HepG2 (cell line): Measurements from ENCODE around the gene FGD2. TPM values are rescaled to one million over a fixed set of nuclear protein-coding genes. Genes with fewer than 3 reads are reported as not detected.

Source experiments
- BCL3 ChIP-seq: sonication (generic); formaldehyde crosslinking; IDR thresholded peaks from 2 replicates; pipeline ENCODE4 v1.5.1; 2020; ENCODE audit warnings: mild to moderate bottlenecking, missing genetic modification reagents, moderate library complexity
- BRF2 ChIP-seq: sonication (generic); formaldehyde crosslinking; IDR thresholded peaks from 2 replicates; pipeline ENCODE4 v1.8.1; 2022; ENCODE audit warnings: mild to moderate bottlenecking, missing genetic modification reagents
- DBP ChIP-seq: sonication (generic); formaldehyde crosslinking; IDR thresholded peaks from 2 replicates; pipeline ENCODE4 v1.4.0; 2020; ENCODE audit warnings: missing genetic modification reagents; ENCODE audit errors: not compliant biosample characterization
- IRF1 ChIP-seq: sonication (generic); formaldehyde crosslinking; IDR thresholded peaks from 2 replicates; pipeline ENCODE4 v1.4.0; 2020; ENCODE audit warnings: low read depth, mild to moderate bottlenecking, missing genetic modification reagents
- KDM5A ChIP-seq: fragments of 200-600 bp; sonication (generic); IDR thresholded peaks from 2 replicates; pipeline ENCODE4 v1.7.0; 2018; ENCODE audit warnings: antibody characterized with exemption, mild to moderate bottlenecking, low read length, borderline replicate concordance
- MTF1 ChIP-seq: sonication (generic); formaldehyde crosslinking; IDR thresholded peaks from 2 replicates; pipeline ENCODE4 v1.5.0; 2020; ENCODE audit warnings: missing genetic modification reagents
- NR0B2 ChIP-seq: sonication (generic); formaldehyde crosslinking; IDR thresholded peaks from 2 replicates; pipeline ENCODE4 v1.4.0; 2020; ENCODE audit warnings: mild to moderate bottlenecking, missing genetic modification reagents
- PPARG ChIP-seq: conservative IDR thresholded peaks from 2 replicates; pipeline ENCODE4 v1.6.1; 2016; ENCODE audit warnings: missing biosample characterization, missing genetic modification reagents
- SATB2 ChIP-seq: sonication (generic); formaldehyde crosslinking; IDR thresholded peaks from 2 replicates; pipeline ENCODE4 v1.5.0; 2020; ENCODE audit warnings: missing genetic modification reagents
- SMARCC2 ChIP-seq: fragments of 450-650 bp; IDR thresholded peaks from 2 replicates; pipeline ENCODE4 v1.6.1; 2017; ENCODE audit warnings: antibody characterized with exemption, mild to moderate bottlenecking
- SP1 ChIP-seq, 2 experiments: fragments of 450-650 bp in 1 of 2; sonication (generic) in 1 of 2; formaldehyde crosslinking in 1 of 2; IDR thresholded peaks; 2 replicates each; pipeline versions ENCODE4 v1.4.0 to v1.6.1; 2016 to 2020; ENCODE audit warnings: missing genetic modification reagents in 1 of 2
- TERF1 ChIP-seq: sonication (generic); formaldehyde crosslinking; IDR thresholded peaks from 2 replicates; pipeline ENCODE4 v1.8.0; 2022; ENCODE audit warnings: mild to moderate bottlenecking, missing genetic modification reagents, moderate library complexity
- ZNF337 ChIP-seq: sonication (generic); formaldehyde crosslinking; IDR thresholded peaks from 2 replicates; pipeline ENCODE4 v1.5.1; 2020; ENCODE audit warnings: missing genetic modification reagents, low read depth, mild to moderate bottlenecking, borderline replicate concordance
- ZNF414 ChIP-seq: sonication (generic); formaldehyde crosslinking; IDR thresholded peaks from 2 replicates; pipeline ENCODE4 v1.5.0; 2020; ENCODE audit warnings: missing genetic modification reagents
- ZNF441 ChIP-seq: sonication (generic); formaldehyde crosslinking; IDR thresholded peaks from 2 replicates; pipeline ENCODE4 v1.7.0; 2021; ENCODE audit warnings: missing genetic modification reagents, borderline replicate concordance
- ZNF468 ChIP-seq: sonication (generic); formaldehyde crosslinking; IDR thresholded peaks from 2 replicates; pipeline ENCODE4 v1.8.0; 2022; ENCODE audit warnings: mild to moderate bottlenecking, moderate library complexity, missing genetic modification reagents
- ZNF552 ChIP-seq: sonication (generic); formaldehyde crosslinking; IDR thresholded peaks from 2 replicates; pipeline ENCODE4 v1.9.0; 2022; ENCODE audit warnings: missing genetic modification reagents, mild to moderate bottlenecking, borderline replicate concordance
- ZSCAN30 ChIP-seq: sonication (generic); formaldehyde crosslinking; IDR thresholded peaks from 2 replicates; pipeline ENCODE4 v1.5.0; 2020; ENCODE audit warnings: mild to moderate bottlenecking, missing genetic modification reagents
- polyA plus RNA-seq, 8 experiments: library from polyadenylated mRNA; depleted of rRNA in 3 of 8; stranded (reverse) in 7 of 8; unstranded in 1 of 8; fragments of >200 nt; fragmentation: Illumina TruSeq in 4 of 8; extraction: Trizol in 4 of 8; gene quantifications; 2 replicates each; pipeline versions ENCODE4 v1.2.1 to v1.2.3, GENCODE V29; 2011 to 2016; ENCODE audit warnings: low read depth in 4 of 8, missing spikeins in 1 of 8, mixed read lengths in 1 of 8; ENCODE audit not compliant: insufficient read depth in 1 of 8
- total RNA-seq, 5 experiments: library from RNA; depleted of rRNA; stranded (reverse); fragments of >200 nt; fragmentation: Illumina TruSeq; extraction: Trizol; gene quantifications; 2 replicates each; pipeline ENCODE4 v1.2.3, GENCODE V29; 2016; ENCODE audit warnings: low read depth in 1 of 5

FGD2 gene
- total and polyA plus RNA-seq, 2 of the 13 experiments (the other 11 are each of a cell fraction or from before 2014, with no cell fraction given) = not detected

GRCh38 chr6:37018198-37019064, 13.0 kb downstream of the FGD2 start (continued):
- TF ChIP-seq BCL3 (CRISPR knock-in tag) (0 out of 2 replicates have a peak, but pooled peaks have one; percentile 2), ZSCAN30 (no peak), SP1 (IDR thresholded peaks at IDR 0.05) (no peak), SP1 (CRISPR knock-in tag; IDR thresholded peaks at IDR 0.05) (no peak), ZNF552 (CRISPR knock-in tag) (no peak), ZNF337 (CRISPR knock-in tag) (peak; percentile 39; the same call in 1 of the 2 replicates), SMARCC2 (no peak), SATB2 (CRISPR knock-in tag) (no peak), DBP (no peak), ZNF441 (CRISPR knock-in tag) (no peak), MTF1 (CRISPR knock-in tag) (no peak), NR0B2 (no peak), IRF1 (CRISPR knock-in tag) (no peak), ZNF468 (CRISPR knock-in tag) (no peak), ZNF414 (no peak), KDM5A (no peak; the same call in 1 of the 2 replicates), BRF2 (no peak), PPARG (CRISPR knock-in tag) (no peak; the same call in 1 of the 2 replicates), TERF1 (0 out of 2 replicates have a peak, but pooled peaks have one; percentile 22)
